Endothelial cell of umbilical vein (primary cell): ENCODE measurements around the gene DMRTC2.

Experiments
- EZH2 ChIP-seq: IDR thresholded peaks from 2 replicates; pipeline ENCODE4 v1.6.1; 2012; ENCODE audit warnings: borderline replicate concordance, low read depth, mild to moderate bottlenecking, moderate library complexity, low read length, inconsistent platforms; ENCODE audit not compliant: severe bottlenecking
- JUN ChIP-seq: IDR thresholded peaks from 2 replicates; pipeline ENCODE4 v1.6.1; 2011; ENCODE audit warnings: borderline replicate concordance, low read depth; ENCODE audit not compliant: insufficient read length, insufficient read depth
- POLR2AphosphoS5 ChIP-seq: IDR thresholded peaks from 2 replicates; pipeline ENCODE4 v1.6.1; 2012; ENCODE audit warnings: low read depth, mild to moderate bottlenecking, control low read depth, low read length, moderate library complexity; ENCODE audit not compliant: insufficient read depth
- TF ChIP-seq, protein P1 (sequence below), 2 donors: IDR thresholded peaks; 1 replicate in 1 of 2; 2 replicates in 1 of 2; pipeline ENCODE4 v1.5.1; 2011; ENCODE audit warnings: low read length in 2 of 2, mild to moderate bottlenecking in 2 of 2, moderate library complexity in 2 of 2, control low read depth in 1 of 2, inconsistent platforms in 1 of 2, low read depth in 1 of 2; ENCODE audit not compliant: insufficient read depth in 1 of 2; ENCODE audit errors: extremely low read depth in 1 of 2

DNA sequence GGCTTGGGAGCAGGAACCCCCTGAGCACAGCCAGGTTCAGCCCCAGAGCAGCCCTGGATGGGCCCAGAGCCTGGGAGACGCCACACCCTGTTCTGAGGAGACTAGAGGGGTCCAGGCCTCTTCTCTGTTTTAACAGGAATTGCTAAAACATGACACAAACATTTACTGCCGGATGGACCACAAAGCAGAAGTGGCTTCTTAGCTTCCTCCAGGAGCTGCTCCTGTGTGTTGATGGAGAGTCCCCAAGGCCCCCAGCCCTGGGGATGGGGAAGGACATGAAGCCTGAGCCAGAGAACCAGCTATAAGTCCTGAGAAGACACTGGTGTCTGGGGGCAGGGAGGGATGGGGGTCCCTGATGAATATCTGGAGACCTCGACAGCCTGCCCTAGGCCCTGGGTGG lies 33.8 kb upstream of the DMRTC2 start:
- TF ChIP-seq, protein P1, sequence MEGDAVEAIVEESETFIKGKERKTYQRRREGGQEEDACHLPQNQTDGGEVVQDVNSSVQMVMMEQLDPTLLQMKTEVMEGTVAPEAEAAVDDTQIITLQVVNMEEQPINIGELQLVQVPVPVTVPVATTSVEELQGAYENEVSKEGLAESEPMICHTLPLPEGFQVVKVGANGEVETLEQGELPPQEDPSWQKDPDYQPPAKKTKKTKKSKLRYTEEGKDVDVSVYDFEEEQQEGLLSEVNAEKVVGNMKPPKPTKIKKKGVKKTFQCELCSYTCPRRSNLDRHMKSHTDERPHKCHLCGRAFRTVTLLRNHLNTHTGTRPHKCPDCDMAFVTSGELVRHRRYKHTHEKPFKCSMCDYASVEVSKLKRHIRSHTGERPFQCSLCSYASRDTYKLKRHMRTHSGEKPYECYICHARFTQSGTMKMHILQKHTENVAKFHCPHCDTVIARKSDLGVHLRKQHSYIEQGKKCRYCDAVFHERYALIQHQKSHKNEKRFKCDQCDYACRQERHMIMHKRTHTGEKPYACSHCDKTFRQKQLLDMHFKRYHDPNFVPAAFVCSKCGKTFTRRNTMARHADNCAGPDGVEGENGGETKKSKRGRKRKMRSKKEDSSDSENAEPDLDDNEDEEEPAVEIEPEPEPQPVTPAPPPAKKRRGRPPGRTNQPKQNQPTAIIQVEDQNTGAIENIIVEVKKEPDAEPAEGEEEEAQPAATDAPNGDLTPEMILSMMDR (IDR thresholded peaks at IDR 0.05; ENCODE audit: extremely low read depth in 1 of 2, insufficient read depth in 1 of 2, low read depth in 1 of 2, low read length in 2 of 2): no peak
- TF ChIP-seq EZH2: no peak
- no peak for TF ChIP-seq POLR2AphosphoS5
- no peak for TF ChIP-seq JUN
